HG03139 (cell line): ENCODE results near the gene UGCG.
A peak's percentile ranks its signal among the peaks of the same experiment; 100 is the strongest.

ENCODE experiments used
- ATAC-seq: cut with Tn5 transposase; IDR thresholded peaks from one replicate; pipeline ENCODE4 v1.9.1; 2021; ENCODE audit not compliant: unreplicated experiment

UGCG gene

DNA sequence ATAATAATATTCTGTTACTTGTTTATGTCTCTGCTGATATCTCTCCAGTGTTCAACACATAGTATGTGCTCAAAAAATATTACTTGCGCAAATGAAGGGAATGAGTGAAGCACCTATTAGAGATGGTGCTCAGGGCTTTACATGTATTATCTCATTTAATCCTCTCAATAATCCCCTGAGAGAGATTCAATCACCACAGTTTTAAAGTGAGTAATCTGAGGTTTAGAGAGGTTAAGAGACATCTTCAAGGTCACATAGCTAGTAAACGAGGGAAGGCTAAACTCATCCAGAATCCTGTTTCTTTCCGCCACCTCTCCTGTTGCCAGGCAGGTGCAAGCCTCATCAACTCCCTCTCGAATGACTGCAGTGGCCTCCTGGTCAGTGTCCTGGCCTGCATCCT is 82.0 kb downstream of the UGCG start:
- no peak for ATAC-seq

- ATAC-seq: no peak
Measured at GRCh38 chr9:111979561-111979960, 82.9 kb downstream of the UGCG start.

DNA sequence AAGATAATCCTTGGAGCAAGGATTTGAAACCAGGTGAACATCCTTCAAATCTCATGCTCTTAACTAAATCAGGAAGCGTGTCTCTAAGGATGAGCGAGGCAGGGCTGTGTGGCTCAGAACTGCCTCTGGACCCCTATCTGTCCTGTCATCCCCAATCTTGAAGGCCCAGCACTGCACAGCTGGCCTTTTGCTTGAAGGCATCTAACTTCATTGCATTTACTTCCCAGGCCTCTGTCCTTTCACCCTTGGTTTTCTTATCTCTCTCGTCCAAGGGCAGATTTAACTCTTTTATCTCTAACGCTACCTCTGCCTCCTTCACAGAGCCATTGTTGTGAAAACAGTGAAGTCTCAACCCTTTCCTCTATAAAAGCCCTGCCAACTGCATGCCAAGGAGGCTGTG is 83.8 kb downstream of the UGCG start:
- ATAC-seq: no peak

DNA sequence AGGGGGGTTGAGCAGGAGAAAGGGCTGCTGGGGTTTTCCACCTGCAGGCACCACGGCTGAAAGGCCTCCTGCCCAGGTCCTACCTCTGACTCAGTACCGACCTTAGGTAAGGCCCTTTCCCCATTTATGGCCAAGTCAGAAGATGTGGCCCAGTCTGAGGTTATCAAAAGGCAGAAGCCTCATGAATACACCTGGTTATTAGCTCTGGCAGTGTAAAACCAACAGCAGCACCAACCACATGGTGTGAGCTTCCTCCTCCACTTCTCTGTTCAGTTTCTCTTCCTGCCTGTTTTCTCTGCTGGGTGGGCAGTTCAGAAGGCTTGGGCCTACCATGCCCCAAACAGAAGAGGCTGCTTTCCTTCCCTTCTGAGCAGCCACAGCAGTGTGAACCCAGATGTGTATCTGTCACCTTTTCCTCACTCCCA is 86.9 kb downstream of the UGCG start:
- ATAC-seq: peak; percentile 52

DNA sequence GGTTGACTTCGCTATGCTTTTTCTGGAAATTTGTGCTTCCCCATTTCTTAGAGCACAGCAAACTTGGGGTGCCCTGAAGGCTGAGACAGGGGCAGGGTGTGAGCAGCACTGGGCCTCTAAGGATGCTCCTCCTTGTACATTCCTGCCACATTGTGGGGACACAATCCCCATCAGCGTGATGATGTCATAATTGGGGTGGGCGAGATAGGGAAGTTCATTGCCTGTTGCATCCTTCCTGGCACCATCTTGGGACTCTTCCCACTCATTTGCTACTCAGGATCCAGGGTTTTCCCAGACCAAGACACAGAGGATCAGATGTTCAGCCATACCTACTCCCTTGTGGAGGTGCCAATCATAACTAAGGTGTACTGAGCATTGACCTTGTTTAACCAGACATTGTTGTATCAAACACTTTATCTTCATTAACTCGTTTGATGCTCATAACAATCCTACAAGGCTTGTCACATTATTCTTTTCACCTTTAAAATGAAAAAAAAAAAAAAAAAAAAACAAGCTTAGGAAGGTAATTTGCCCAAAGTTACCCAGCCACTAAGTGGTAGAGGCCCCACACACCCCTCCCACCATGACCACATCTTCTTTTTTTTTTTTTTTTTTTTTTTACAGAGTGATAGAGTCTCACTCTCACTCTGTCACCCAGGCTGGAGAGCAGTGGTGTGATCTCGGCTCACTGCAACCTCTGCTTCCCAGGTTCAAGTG is 87.6 kb downstream of the UGCG start:
- no peak for ATAC-seq
